ENCODE measurements around the gene GRB2. TPM values are rescaled to one million over a fixed set of nuclear protein-coding genes. Genes with fewer than 3 reads are reported as not detected.

The GRB2 gene
- total RNA-seq, 2 donors from 2014 or later = 85.5 to 86.6 TPM

GRCh38 chr17:75384751-75385150 lies 20.7 kb downstream of the GRB2 start:
- Histone ChIP-seq H3K36me3 (ENCODE audit: control insufficient read depth, insufficient read depth, low read length) (peaks cover 22% of the 10 kb centered on the region), H3K4me3 (ENCODE audit: low read length) (no peak overlapping the region), H3K27me3 (ENCODE audit: control insufficient read depth, insufficient read depth, low read length, poor library complexity, severe bottlenecking) (no peaks in the 10 kb centered on the region), H3K27ac (ENCODE audit: low read depth, low read length) (no peak overlapping the region), H3K4me1 (ENCODE audit: control insufficient read depth, insufficient read depth, low read length) (peaks cover 3% of the 10 kb centered on the region), H3K9me3 (ENCODE audit: control insufficient read depth, low read length) (peaks cover 8% of the 10 kb centered on the region), H3K9ac (ENCODE audit: extremely low read depth, low read length, poor library complexity, severe bottlenecking) (no peak overlapping the region)
- Mint-ChIP-seq H3K27ac (no peak overlapping the region), H3K4me1 (peaks cover 28% of the 10 kb centered on the region), H3K27me3 (ENCODE audit: insufficient read depth) (no peaks in the 10 kb centered on the region), H3K36me3 (ENCODE audit: low read depth) (peaks cover 17% of the 10 kb centered on the region), H3K4me3 (no peak overlapping the region), H3K9me3 (no peaks in the 10 kb centered on the region)
- 82 to 96% methylated on average over 3 to 8 of the region's 8 CpGs for WGBS, 2 experiments (ENCODE audit: insufficient coverage in 1 of 2, insufficient read length in 1 of 2)
- peak; percentile 40 for DNase-seq
- TF ChIP-seq, protein P1, sequence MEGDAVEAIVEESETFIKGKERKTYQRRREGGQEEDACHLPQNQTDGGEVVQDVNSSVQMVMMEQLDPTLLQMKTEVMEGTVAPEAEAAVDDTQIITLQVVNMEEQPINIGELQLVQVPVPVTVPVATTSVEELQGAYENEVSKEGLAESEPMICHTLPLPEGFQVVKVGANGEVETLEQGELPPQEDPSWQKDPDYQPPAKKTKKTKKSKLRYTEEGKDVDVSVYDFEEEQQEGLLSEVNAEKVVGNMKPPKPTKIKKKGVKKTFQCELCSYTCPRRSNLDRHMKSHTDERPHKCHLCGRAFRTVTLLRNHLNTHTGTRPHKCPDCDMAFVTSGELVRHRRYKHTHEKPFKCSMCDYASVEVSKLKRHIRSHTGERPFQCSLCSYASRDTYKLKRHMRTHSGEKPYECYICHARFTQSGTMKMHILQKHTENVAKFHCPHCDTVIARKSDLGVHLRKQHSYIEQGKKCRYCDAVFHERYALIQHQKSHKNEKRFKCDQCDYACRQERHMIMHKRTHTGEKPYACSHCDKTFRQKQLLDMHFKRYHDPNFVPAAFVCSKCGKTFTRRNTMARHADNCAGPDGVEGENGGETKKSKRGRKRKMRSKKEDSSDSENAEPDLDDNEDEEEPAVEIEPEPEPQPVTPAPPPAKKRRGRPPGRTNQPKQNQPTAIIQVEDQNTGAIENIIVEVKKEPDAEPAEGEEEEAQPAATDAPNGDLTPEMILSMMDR (conservative IDR thresholded peaks at IDR 0.05) = no peak

GRCh38 chr17:75383842-75384195 lies 21.7 kb downstream of the GRB2 start:
- H3K27ac Mint-ChIP-seq = peak overlapping the region; percentile 46
- H3K9me3 Mint-ChIP-seq = no peaks in the 10 kb centered on the region
- H3K9ac ChIP-seq (ENCODE audit: extremely low read depth, low read length, poor library complexity, severe bottlenecking) = no peak overlapping the region
- WGBS, 2 experiments (ENCODE audit: insufficient coverage in 1 of 2, insufficient read length in 1 of 2) = 72 to 80% methylated on average over 5 of the region's 5 CpGs
- peak; percentile 41 for DNase-seq
- peaks cover 17% of the 10 kb centered on the region for H3K36me3 Mint-ChIP-seq (ENCODE audit: low read depth)
- no peaks in the 10 kb centered on the region for H3K27me3 Mint-ChIP-seq (ENCODE audit: insufficient read depth)
- no peak overlapping the region for H3K4me3 ChIP-seq (ENCODE audit: low read length)
- H3K4me1 Mint-ChIP-seq = peaks cover 25% of the 10 kb centered on the region
- no peak overlapping the region for H3K4me3 Mint-ChIP-seq
- peaks cover 24% of the 10 kb centered on the region for H3K36me3 ChIP-seq (ENCODE audit: control insufficient read depth, insufficient read depth, low read length)
- peaks cover 3% of the 10 kb centered on the region for H3K4me1 ChIP-seq (ENCODE audit: control insufficient read depth, insufficient read depth, low read length)
- TF ChIP-seq, protein P1 (conservative IDR thresholded peaks at IDR 0.05) = no peak
- no peaks in the 10 kb centered on the region for H3K27me3 ChIP-seq (ENCODE audit: control insufficient read depth, insufficient read depth, low read length, poor library complexity, severe bottlenecking)
- no peak overlapping the region for H3K27ac ChIP-seq (ENCODE audit: low read depth, low read length)
- H3K9me3 ChIP-seq (ENCODE audit: control insufficient read depth, low read length) = peaks cover 8% of the 10 kb centered on the region

GRCh38 chr17:75380750-75381149 lies 24.7 kb downstream of the GRB2 start:
- Histone ChIP-seq H3K27ac (ENCODE audit: low read depth, low read length) (no peak overlapping the region), H3K27me3 (ENCODE audit: control insufficient read depth, insufficient read depth, low read length, poor library complexity, severe bottlenecking) (no peaks in the 10 kb centered on the region), H3K9ac (ENCODE audit: extremely low read depth, low read length, poor library complexity, severe bottlenecking) (no peak overlapping the region), H3K4me3 (ENCODE audit: low read length) (no peak overlapping the region), H3K9me3 (ENCODE audit: control insufficient read depth, low read length) (peaks cover 8% of the 10 kb centered on the region), H3K36me3 (ENCODE audit: control insufficient read depth, insufficient read depth, low read length) (peaks cover 15% of the 10 kb centered on the region), H3K4me1 (ENCODE audit: control insufficient read depth, insufficient read depth, low read length) (peaks cover 3% of the 10 kb centered on the region)
- Mint-ChIP-seq H3K4me3 (no peak overlapping the region), H3K36me3 (ENCODE audit: low read depth) (peaks cover 20% of the 10 kb centered on the region), H3K9me3 (no peaks in the 10 kb centered on the region), H3K27ac (no peak overlapping the region), H3K4me1 (peaks cover 20% of the 10 kb centered on the region), H3K27me3 (ENCODE audit: insufficient read depth) (no peaks in the 10 kb centered on the region)
- 81% methylated on average over 2 of the region's 3 CpGs; no CpG with 5 or more reads in 1 of the 2 experiments for WGBS, 2 experiments (ENCODE audit: insufficient coverage in 1 of 2, insufficient read length in 1 of 2)
- TF ChIP-seq, protein P1 (conservative IDR thresholded peaks at IDR 0.05) = no peak
- no peak for DNase-seq

Data from endodermal cell (in vitro differentiated cells).